CD4-positive, alpha-beta T cell treated with Interleukin-21 for 1 hour (primary cell): ENCODE measurements around the gene TUT4.

ENCODE experiments used
- DNase-seq: peaks from one replicate; pipeline ENCODE4 v3.0.0-alpha.2; 2020

TUT4 gene

GRCh38 chr1:52572387-52572786 lies 19.5 kb upstream of the TUT4 start:
- no peak for DNase-seq

- no peak for DNase-seq
These were observed 18.9 kb upstream of the TUT4 start for GRCh38 chr1:52571783-52572182.

GRCh38 chr1:52569449-52570210 lies 16.7 kb upstream of the TUT4 start:
- DNase-seq: no peak

- DNase-seq: no peak
These were observed 15.1 kb upstream of the TUT4 start for GRCh38 chr1:52567943-52568342.

- DNase-seq: no peak
These were observed 9.9 kb upstream of the TUT4 start for GRCh38 chr1:52562766-52563165.

GRCh38 chr1:52559875-52560274 lies 7.0 kb upstream of the TUT4 start:
- DNase-seq: no peak

GRCh38 chr1:52558941-52559340 lies 6.0 kb upstream of the TUT4 start:
- DNase-seq: no peak

- DNase-seq: no peak
These were observed 3.9 kb upstream of the TUT4 start for GRCh38 chr1:52556641-52557360.

GRCh38 chr1:52554756-52555155 lies 1.9 kb upstream of the TUT4 start:
- no peak for DNase-seq

GRCh38 chr1:52554267-52554640 lies 1.4 kb upstream of the TUT4 start:
- DNase-seq: no peak

- peak; percentile 92 for DNase-seq
These were observed 722 bp upstream of the TUT4 start for GRCh38 chr1:52553362-52554266.

GRCh38 chr1:52552236-52552504 lies 722 bp downstream of the TUT4 start:
- peak; percentile 83 for DNase-seq

- DNase-seq: peak; percentile 49
These were observed 1.2 kb downstream of the TUT4 start for GRCh38 chr1:52551507-52552235.

- no peak for DNase-seq
These were observed 2.4 kb downstream of the TUT4 start for GRCh38 chr1:52550447-52550846.

GRCh38 chr1:52549267-52549666 lies 3.6 kb downstream of the TUT4 start:
- no peak for DNase-seq

GRCh38 chr1:52546852-52547251 lies 6.0 kb downstream of the TUT4 start:
- DNase-seq: no peak

- DNase-seq: no peak
These were observed 8.0 kb downstream of the TUT4 start for GRCh38 chr1:52544665-52545525.

- no peak for DNase-seq
These were observed 10.7 kb downstream of the TUT4 start for GRCh38 chr1:52542085-52542688.

- DNase-seq: no peak
These were observed 17.7 kb downstream of the TUT4 start for GRCh38 chr1:52534928-52535764.

- DNase-seq: no peak
These were observed 19.2 kb downstream of the TUT4 start for GRCh38 chr1:52533713-52534112.
